Measurements from ENCODE around the gene THBS1. TPM values are rescaled to one million over a fixed set of nuclear protein-coding genes. Genes with fewer than 3 reads are reported as not detected.

Gene THBS1
- total and polyA plus RNA-seq, 2 donors (not counting 1 experiment from before 2014, with no cell fraction given), result 0.63 to 4.3 TPM

- 27% methylated on average over 18 of the region's 18 CpGs for WGBS (ENCODE audit: insufficient coverage)
- Mint-ChIP-seq H3K9me3 (ENCODE audit: insufficient read depth) (no peaks in the 10 kb centered on the region), H3K27ac (no peak overlapping the region), H3K4me3 (peak overlapping the region; percentile 42), H3K4me1 (peaks cover 13% of the 10 kb centered on the region), H3K27me3 (peaks cover 65% of the 10 kb centered on the region)
- TF ChIP-seq CTCF (IDR thresholded peaks at IDR 0.05), result no peak
- no peak for TF ChIP-seq EZH2 (IDR thresholded peaks at IDR 0.05; ENCODE audit: borderline replicate concordance, insufficient read depth, low read depth, low read length, poor library complexity, severe bottlenecking)
- Histone ChIP-seq H2AFZ (ENCODE audit: insufficient read depth, low read depth, low read length, poor library complexity, severe bottlenecking) (no peak overlapping the region), H3K4me3 (ENCODE audit: control extremely low read depth in 1 of 5, extremely low read depth in 1 of 5, insufficient read depth in 1 of 5, low read depth in 2 of 5, low read length in 4 of 5) (no peak overlapping the region), H4K20me1 (ENCODE audit: control insufficient read depth, insufficient read depth, low read length, poor library complexity, severe bottlenecking) (no peaks in the 10 kb centered on the region), H3K79me2 (ENCODE audit: control insufficient read depth, insufficient read depth, low read length) (no peaks in the 10 kb centered on the region), H3K27me3 (replicated peaks in 1 of 4; ENCODE audit: control extremely low read depth in 1 of 4, control insufficient read depth in 3 of 4, insufficient read depth in 4 of 4, low read length in 3 of 4) (peaks cover 0 to 28% (median 4%) of the 10 kb centered on the region in 4 experiments), H3K36me3 (replicated peaks in 1 of 2; ENCODE audit: control extremely low read depth in 1 of 2, control insufficient read depth in 1 of 2, extremely low read depth in 1 of 2, insufficient read depth in 2 of 2, low read length in 1 of 2) (no peaks in the 10 kb centered on the region), H3K9me3 (ENCODE audit: control extremely low read depth in 1 of 3, control insufficient read depth in 2 of 3, insufficient read depth in 1 of 3, low read length in 2 of 3) (no peaks in the 10 kb centered on the region), H3K27ac (ENCODE audit: low read length in 2 of 2) (no peak overlapping the region), H3K4me2 (replicated peaks; ENCODE audit: low read depth, low read length, poor library complexity, severe bottlenecking) (peak overlapping the region; percentile 60), H3K9ac (ENCODE audit: low read length) (no peak overlapping the region), H3K4me1 (ENCODE audit: control insufficient read depth in 2 of 2, insufficient read depth in 2 of 2, low read length in 2 of 2) (peaks cover 6 to 20% of the 10 kb centered on the region in 2 donors)
- ATAC-seq (ENCODE audit: low read depth), result no peak
- DNase-seq, result no peak
- intact Hi-C loops (cut with micrococcal nuclease), result no loop called here
- ChIA-PET CTCF (no interaction called here), POLR2A (no interaction called here)
Observed at GRCh38 chr15:39581242-39581792, 438 bp downstream of the THBS1 start.

GRCh38 chr15:39581793-39582285, 960 bp downstream of the THBS1 start:
- Histone ChIP-seq H3K79me2 (ENCODE audit: control insufficient read depth, insufficient read depth, low read length) (no peaks in the 10 kb centered on the region), H3K4me1 (ENCODE audit: control insufficient read depth in 2 of 2, insufficient read depth in 2 of 2, low read length in 2 of 2) (peaks cover 6 to 20% of the 10 kb centered on the region in 2 donors), H2AFZ (ENCODE audit: insufficient read depth, low read depth, low read length, poor library complexity, severe bottlenecking) (no peak overlapping the region), H4K20me1 (ENCODE audit: control insufficient read depth, insufficient read depth, low read length, poor library complexity, severe bottlenecking) (no peaks in the 10 kb centered on the region), H3K36me3 (replicated peaks in 1 of 2; ENCODE audit: control extremely low read depth in 1 of 2, control insufficient read depth in 1 of 2, extremely low read depth in 1 of 2, insufficient read depth in 2 of 2, low read length in 1 of 2) (no peaks in the 10 kb centered on the region), H3K9ac (ENCODE audit: low read length) (no peak overlapping the region), H3K27ac (ENCODE audit: low read length in 2 of 2) (no peak overlapping the region), H3K4me2 (replicated peaks; ENCODE audit: low read depth, low read length, poor library complexity, severe bottlenecking) (no peak overlapping the region), H3K4me3 (ENCODE audit: control extremely low read depth in 1 of 5, extremely low read depth in 1 of 5, insufficient read depth in 1 of 5, low read depth in 2 of 5, low read length in 4 of 5) (no peak overlapping the region), H3K27me3 (replicated peaks in 1 of 4; ENCODE audit: control extremely low read depth in 1 of 4, control insufficient read depth in 3 of 4, insufficient read depth in 4 of 4, low read length in 3 of 4) (peaks cover 0 to 28% (median 4%) of the 10 kb centered on the region in 4 experiments), H3K9me3 (ENCODE audit: control extremely low read depth in 1 of 3, control insufficient read depth in 2 of 3, insufficient read depth in 1 of 3, low read length in 2 of 3) (no peaks in the 10 kb centered on the region)
- ChIA-PET CTCF (no interaction called here), POLR2A (no interaction called here)
- Mint-ChIP-seq H3K4me3 (no peak overlapping the region), H3K9me3 (ENCODE audit: insufficient read depth) (no peaks in the 10 kb centered on the region), H3K27me3 (peaks cover 60% of the 10 kb centered on the region), H3K27ac (no peak overlapping the region), H3K4me1 (peaks cover 13% of the 10 kb centered on the region)
- no peak for TF ChIP-seq EZH2 (IDR thresholded peaks at IDR 0.05; ENCODE audit: borderline replicate concordance, insufficient read depth, low read depth, low read length, poor library complexity, severe bottlenecking)
- no peak for TF ChIP-seq CTCF (IDR thresholded peaks at IDR 0.05)
- WGBS (ENCODE audit: insufficient coverage), result 85% methylated on average over 13 of the region's 13 CpGs
- intact Hi-C loops (cut with micrococcal nuclease), result no loop called here
- ATAC-seq (ENCODE audit: low read depth) (no peak), DNase-seq (no peak)
